Natural killer cell (primary cell): ENCODE measurements around the gene BLM. TPM values are rescaled to one million over a fixed set of nuclear protein-coding genes. Genes with fewer than 3 reads are reported as not detected.

Experiments
- ATAC-seq, 3 donors: fragments of 150-1000 bp in 2 of 3; fragments of 200-7000 bp in 1 of 3; cut with Tn5 transposase; 1 replicate in 1 of 3; 2 replicates in 2 of 3; pipeline ENCODE4 v1.10.0; 2021; ENCODE audit warnings: mild to moderate bottlenecking in 2 of 3, moderate library complexity in 2 of 3
- DNase-seq, 2 donors: peaks; one replicate each; pipeline versions ENCODE4 v3.0.0 to v3.0.0-alpha.2; 2013 to 2021; ENCODE audit warnings: mixed read lengths in 1 of 2
- H3K27ac ChIP-seq: one replicate; pipeline ENCODE4 v1.5.1; 2013; ENCODE audit warnings: mild to moderate bottlenecking, low read length
- H3K27me3 ChIP-seq: one replicate; pipeline ENCODE4 v1.6.1; 2013; ENCODE audit warnings: low read length; ENCODE audit not compliant: control insufficient read depth, insufficient read depth
- H3K36me3 ChIP-seq: one replicate; pipeline ENCODE4 v1.6.1; 2013; ENCODE audit warnings: low read length; ENCODE audit not compliant: control insufficient read depth, insufficient read depth
- H3K4me1 ChIP-seq: one replicate; pipeline ENCODE4 v1.6.1; 2013; ENCODE audit warnings: low read length; ENCODE audit not compliant: control insufficient read depth, insufficient read depth
- H3K4me3 ChIP-seq: one replicate; pipeline ENCODE4 v1.5.1; 2013; ENCODE audit warnings: low read length
- H3K9me3 ChIP-seq: one replicate; pipeline ENCODE4 v1.6.1; 2013; ENCODE audit warnings: low read length; ENCODE audit not compliant: control insufficient read depth, insufficient read depth
- H3K27ac Mint-ChIP-seq, 2 donors: one replicate each; pipeline ENCODE4 v1.8.0; 2022; ENCODE audit warnings: mild to moderate bottlenecking in 2 of 2, mixed read lengths in 2 of 2, moderate library complexity in 1 of 2
- H3K27me3 Mint-ChIP-seq, 2 donors: one replicate each; pipeline ENCODE4 v1.8.0; 2022; ENCODE audit warnings: low read depth in 2 of 2, mixed read lengths in 2 of 2
- H3K36me3 Mint-ChIP-seq: one replicate; pipeline ENCODE4 v1.8.0; 2022; ENCODE audit warnings: mixed read lengths
- H3K4me1 Mint-ChIP-seq, 2 donors: one replicate each; pipeline ENCODE4 v1.8.0; 2022; ENCODE audit warnings: mixed read lengths in 2 of 2
- H3K4me3 Mint-ChIP-seq: one replicate; pipeline ENCODE4 v1.8.0; 2022; ENCODE audit warnings: mild to moderate bottlenecking, moderate library complexity, mixed read lengths
- H3K9me3 Mint-ChIP-seq, 2 donors: one replicate each; pipeline ENCODE4 v1.8.0; 2022; ENCODE audit warnings: mixed read lengths in 2 of 2
- WGBS: methylation state at CpG from one replicate; pipeline ENCODE4 v1.1.7; 2013; ENCODE audit warnings: missing lambda C conversion rate; ENCODE audit not compliant: insufficient coverage; 5-methylcytosine and 5-hydroxymethylcytosine counted together
- intact Hi-C: fragments of 100-400 bp; cut with micrococcal nuclease; formaldehyde crosslinking; loops from one replicate; pipeline ENCODE4 v1.14.2; 2022
- total RNA-seq, 4 donors: library from RNA; stranded (reverse); fragments of 120-200 nt in 1 of 4; gene quantifications; one replicate each; pipeline versions ENCODE4 v1.2.3 to v1.2.4, GENCODE V29; 2013 to 2022
- TF ChIP-seq, protein P1 (sequence below): fragments of 200-600 bp; IDR thresholded peaks from one replicate; pipeline ENCODE4 v1.8.0; 2022; ENCODE audit warnings: antibody characterized with exemption

Gene BLM
- total RNA-seq, 3 donors from 2014 or later (not counting 1 experiment from before 2014, with no cell fraction given), result 9.9 to 15.9 (median 14.1) TPM

DNA sequence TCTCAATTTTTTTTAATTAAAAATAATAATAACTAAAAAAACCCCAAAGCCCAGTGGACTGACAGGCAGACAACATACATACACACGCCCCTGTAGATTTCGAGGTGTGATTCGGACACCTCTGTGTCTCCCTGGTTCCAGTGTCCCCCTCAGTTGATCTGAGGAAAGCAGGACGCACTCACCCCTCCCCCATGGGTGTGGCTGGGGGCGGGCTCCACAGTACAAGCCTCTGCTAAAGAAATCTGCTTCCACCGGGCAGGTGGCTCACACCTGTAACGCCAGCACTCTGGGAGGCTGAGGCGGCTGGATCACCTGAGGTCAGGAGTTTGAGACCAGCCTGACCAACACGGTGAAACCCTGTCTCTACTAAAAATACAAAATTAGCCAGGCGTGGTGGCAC, 33.8 kb upstream of the BLM start:
- H3K36me3 Mint-ChIP-seq, result no peaks in the 10 kb centered on the region
- H3K27ac Mint-ChIP-seq, result no peak overlapping the region
- no peak for DNase-seq
- TF ChIP-seq, protein P1, sequence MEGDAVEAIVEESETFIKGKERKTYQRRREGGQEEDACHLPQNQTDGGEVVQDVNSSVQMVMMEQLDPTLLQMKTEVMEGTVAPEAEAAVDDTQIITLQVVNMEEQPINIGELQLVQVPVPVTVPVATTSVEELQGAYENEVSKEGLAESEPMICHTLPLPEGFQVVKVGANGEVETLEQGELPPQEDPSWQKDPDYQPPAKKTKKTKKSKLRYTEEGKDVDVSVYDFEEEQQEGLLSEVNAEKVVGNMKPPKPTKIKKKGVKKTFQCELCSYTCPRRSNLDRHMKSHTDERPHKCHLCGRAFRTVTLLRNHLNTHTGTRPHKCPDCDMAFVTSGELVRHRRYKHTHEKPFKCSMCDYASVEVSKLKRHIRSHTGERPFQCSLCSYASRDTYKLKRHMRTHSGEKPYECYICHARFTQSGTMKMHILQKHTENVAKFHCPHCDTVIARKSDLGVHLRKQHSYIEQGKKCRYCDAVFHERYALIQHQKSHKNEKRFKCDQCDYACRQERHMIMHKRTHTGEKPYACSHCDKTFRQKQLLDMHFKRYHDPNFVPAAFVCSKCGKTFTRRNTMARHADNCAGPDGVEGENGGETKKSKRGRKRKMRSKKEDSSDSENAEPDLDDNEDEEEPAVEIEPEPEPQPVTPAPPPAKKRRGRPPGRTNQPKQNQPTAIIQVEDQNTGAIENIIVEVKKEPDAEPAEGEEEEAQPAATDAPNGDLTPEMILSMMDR, result no peak
- H3K4me1 ChIP-seq, result no peaks in the 10 kb centered on the region
- no peaks in the 10 kb centered on the region for H3K27me3 ChIP-seq
- 89% methylated on average over 10 of the region's 10 CpGs for WGBS
- H3K4me3 Mint-ChIP-seq, result no peak overlapping the region
- H3K9me3 Mint-ChIP-seq, result no peaks in the 10 kb centered on the region
- no peak overlapping the region for H3K27ac ChIP-seq
- peaks cover 10 to 11% of the 10 kb centered on the region in 2 donors for H3K4me1 Mint-ChIP-seq
- no peaks in the 10 kb centered on the region for H3K36me3 ChIP-seq
- intact Hi-C loops, result no loop called here
- no peaks in the 10 kb centered on the region for H3K9me3 ChIP-seq
- H3K27me3 Mint-ChIP-seq, result peaks cover 0 to 8% of the 10 kb centered on the region in 2 donors
- no peak overlapping the region for H3K4me3 ChIP-seq
- no peak for ATAC-seq

DNA sequence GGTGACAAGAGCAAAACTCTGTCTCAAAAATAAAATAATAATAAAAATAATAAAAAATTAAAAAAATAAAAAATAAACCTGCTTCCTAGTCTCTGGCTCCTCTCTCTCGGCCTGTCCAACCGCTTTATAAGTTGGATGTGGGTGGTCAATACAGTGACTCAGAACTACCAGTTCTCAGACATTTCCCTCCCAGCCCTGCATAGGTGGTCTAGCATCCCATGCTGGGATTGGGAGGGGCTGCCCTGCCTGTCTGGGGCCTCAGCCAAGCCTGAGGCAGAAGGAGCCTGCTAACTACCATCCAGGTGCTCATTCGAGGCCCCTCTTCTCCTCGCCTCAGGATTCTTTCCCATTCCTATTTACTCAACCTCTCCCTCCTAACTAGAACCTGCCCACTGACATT, 33.3 kb upstream of the BLM start:
- Histone ChIP-seq H3K4me1 (no peaks in the 10 kb centered on the region), H3K4me3 (no peak overlapping the region), H3K36me3 (no peaks in the 10 kb centered on the region), H3K27ac (no peak overlapping the region), H3K9me3 (no peaks in the 10 kb centered on the region), H3K27me3 (no peaks in the 10 kb centered on the region)
- Mint-ChIP-seq H3K36me3 (no peaks in the 10 kb centered on the region), H3K4me1 (peaks cover 8 to 9% of the 10 kb centered on the region in 2 donors), H3K9me3 (no peaks in the 10 kb centered on the region), H3K4me3 (no peak overlapping the region), H3K27me3 (peaks cover 0 to 8% of the 10 kb centered on the region in 2 donors), H3K27ac (no peak overlapping the region)
- WGBS, result 94% methylated on average over 2 of the region's 4 CpGs
- intact Hi-C loops, result no loop called here
- TF ChIP-seq, protein P1, result no peak
- ATAC-seq (no peak), DNase-seq (no peak)

DNA sequence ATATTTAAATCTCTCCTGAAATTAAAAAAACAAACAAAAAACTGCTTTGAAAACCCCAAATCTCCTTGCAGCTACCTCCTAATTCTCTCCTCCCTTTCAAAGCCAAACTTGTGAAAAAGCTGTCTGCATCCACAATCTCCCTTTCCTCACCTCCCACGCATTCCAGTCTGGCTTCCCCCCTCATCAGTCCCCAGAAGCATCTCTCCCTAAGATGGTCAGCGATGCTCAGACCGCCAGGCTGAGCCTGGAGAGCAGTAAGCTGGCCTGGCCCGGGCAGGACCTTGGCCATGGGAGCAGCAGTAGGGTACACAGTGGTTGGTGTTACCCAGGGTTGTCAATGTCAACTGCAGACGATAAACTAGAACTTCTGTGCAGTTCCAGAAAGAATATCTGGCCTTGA, 32.9 kb upstream of the BLM start:
- no peak overlapping the region for H3K27ac ChIP-seq
- H3K4me3 Mint-ChIP-seq, result no peak overlapping the region
- H3K27me3 ChIP-seq, result no peaks in the 10 kb centered on the region
- peaks cover 4% of the 10 kb centered on the region for H3K9me3 ChIP-seq
- H3K27ac Mint-ChIP-seq, result no peak overlapping the region
- H3K4me1 ChIP-seq, result no peaks in the 10 kb centered on the region
- intact Hi-C loops, result no loop called here
- no peaks in the 10 kb centered on the region for H3K36me3 ChIP-seq
- peaks cover 8 to 9% of the 10 kb centered on the region in 2 donors for H3K4me1 Mint-ChIP-seq
- TF ChIP-seq, protein P1, result no peak
- no peak overlapping the region for H3K4me3 ChIP-seq
- H3K9me3 Mint-ChIP-seq, result no peaks in the 10 kb centered on the region
- WGBS, result 95% methylated on average over 5 of the region's 5 CpGs
- DNase-seq, result no peak
- ATAC-seq, result no peak
- H3K27me3 Mint-ChIP-seq, result peaks cover 0 to 8% of the 10 kb centered on the region in 2 donors
- no peaks in the 10 kb centered on the region for H3K36me3 Mint-ChIP-seq
